Globus pallidus (tissue), 1 donor: ENCODE measurements around the gene ATXN1L.
A peak's percentile ranks its signal among the peaks of the same experiment; 100 is the strongest.
"Not testable (repeated sequence)": the region's sequence is repeated elsewhere in the genome, so short reads cannot be mapped to it uniquely, and the experiment has no call there.

Experiments
- DNase-seq: peaks from one replicate; pipeline ENCODE4 v3.0.0-alpha.2; 2015; ENCODE audit warnings: low spot score

Gene ATXN1L, protein sequence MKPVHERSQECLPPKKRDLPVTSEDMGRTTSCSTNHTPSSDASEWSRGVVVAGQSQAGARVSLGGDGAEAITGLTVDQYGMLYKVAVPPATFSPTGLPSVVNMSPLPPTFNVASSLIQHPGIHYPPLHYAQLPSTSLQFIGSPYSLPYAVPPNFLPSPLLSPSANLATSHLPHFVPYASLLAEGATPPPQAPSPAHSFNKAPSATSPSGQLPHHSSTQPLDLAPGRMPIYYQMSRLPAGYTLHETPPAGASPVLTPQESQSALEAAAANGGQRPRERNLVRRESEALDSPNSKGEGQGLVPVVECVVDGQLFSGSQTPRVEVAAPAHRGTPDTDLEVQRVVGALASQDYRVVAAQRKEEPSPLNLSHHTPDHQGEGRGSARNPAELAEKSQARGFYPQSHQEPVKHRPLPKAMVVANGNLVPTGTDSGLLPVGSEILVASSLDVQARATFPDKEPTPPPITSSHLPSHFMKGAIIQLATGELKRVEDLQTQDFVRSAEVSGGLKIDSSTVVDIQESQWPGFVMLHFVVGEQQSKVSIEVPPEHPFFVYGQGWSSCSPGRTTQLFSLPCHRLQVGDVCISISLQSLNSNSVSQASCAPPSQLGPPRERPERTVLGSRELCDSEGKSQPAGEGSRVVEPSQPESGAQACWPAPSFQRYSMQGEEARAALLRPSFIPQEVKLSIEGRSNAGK

DNA sequence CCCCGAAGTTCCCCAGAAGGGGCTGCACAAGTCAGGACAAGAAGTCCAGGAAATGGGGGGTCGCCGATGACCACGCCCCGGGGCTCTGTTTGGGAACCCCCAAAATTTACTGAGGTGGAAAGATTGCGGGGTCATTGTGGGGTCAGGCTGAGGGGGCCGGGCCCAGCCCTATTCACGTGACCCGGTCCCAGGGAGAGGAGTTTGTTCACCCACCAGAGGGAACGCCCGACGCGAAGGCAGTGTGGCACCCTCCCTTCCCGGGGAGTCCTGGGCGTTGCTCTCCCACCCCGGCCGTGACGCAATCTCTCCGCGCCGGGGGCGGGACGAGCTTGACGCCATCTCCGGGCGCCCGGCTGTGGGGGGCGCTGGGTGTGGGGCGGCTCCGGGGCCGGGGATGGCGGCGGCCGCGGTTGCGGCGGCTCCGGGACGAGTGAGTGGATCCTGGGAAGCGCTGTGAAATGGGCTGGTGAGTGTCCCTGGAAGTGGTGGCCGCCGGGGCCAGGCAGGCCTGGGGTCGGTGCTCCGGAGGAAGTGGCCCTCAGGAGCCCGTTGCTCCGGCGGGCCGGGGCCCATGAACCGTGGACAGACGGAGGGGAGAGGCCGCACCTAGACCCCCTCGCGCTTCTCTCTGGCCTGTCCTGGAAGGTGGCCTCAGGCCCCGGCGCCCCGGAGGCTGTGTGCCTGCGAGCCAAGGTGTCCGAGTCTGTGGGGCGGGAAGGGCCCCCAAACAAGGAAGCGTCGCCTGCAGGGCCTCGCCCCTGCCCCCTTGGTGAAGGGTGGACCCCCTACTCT is at the start of gene ATXN1L:
TSS of gene ATXN1L (plus strand) at position 338 of the 792 bp plus-strand sequence. CDS start 3,765 bp downstream, outside the sequence.
- DNase-seq, result peak; percentile 83

DNA sequence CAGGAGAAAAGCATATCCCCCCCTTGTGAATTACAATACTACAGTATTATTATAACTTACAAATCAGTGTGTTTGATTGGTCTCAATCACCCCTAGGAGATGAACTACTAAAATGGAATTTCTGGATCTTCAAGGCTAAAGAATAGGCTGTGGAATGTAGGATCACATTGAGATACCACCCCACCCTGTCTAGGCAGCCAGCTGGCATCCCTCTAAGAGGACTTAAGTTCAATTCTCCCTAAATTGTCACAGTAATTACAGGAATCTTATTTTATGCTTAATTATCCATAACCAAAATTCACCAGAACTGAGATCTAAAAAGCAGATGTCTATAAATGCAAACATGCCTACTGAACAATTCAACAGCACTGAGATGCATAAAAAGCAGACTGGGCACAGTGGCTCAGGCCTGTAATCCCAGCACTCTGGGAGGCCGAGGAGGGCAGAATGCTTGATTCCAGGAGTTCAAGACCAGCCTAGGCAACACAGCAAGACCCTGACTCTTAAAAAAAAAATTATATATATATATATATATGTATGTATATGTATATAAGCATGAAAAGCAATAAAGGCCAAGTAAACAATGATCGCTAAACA is 49.2 kb upstream of the ATXN1L start:
- DNase-seq, result no peak

DNA sequence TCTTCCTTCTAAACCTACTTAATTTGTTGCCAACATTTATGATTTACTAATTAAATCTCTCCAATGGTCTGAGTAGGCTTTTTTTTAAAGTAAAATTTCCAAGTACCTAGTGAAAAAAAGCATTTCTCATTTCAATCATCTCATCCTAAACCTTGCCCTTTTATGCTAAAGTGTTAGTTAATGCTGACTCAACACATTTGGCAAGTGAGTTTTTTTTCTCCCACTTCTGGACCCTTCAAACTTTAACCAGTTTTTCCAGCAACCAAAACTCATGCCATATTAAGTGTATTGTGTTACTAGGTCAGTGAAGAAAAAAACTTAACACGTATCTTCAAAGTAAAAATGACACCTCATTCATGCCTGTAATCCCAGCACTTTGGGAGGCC is 42.5 kb upstream of the ATXN1L start:
- no peak for DNase-seq

DNA sequence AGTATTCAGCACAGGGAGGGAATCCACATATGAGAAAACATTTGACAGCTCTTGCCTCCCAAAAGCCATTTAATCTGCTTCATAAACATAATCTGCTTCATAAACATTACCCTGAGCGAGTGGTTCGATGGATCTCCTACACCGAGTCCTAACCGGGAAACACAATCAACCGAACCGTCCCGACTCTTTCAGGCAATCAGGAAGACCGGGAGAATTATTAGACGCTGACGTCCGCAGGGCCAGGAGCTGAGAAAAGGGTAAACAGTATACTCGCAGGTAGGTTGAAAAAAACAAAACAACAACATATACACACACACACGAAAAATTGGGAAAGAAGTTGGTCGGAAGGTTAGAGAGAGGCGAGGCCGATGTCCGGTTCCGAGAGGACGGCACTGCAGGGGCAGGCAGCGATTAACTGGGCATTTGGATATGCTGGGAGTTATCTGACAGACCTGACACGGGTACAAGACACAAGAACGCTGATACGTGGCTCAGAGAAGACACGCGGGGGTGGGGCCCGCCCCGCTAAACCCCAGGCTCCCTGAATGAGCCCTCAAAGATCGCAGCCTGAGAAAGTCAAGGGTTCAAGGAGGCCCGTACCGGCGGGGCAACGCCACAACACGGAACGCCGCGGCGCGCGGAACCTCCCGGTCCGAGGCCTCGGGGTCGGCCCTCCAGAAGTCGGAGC is 37.7 kb upstream of the ATXN1L start:
- peak; percentile 17 for DNase-seq

DNA sequence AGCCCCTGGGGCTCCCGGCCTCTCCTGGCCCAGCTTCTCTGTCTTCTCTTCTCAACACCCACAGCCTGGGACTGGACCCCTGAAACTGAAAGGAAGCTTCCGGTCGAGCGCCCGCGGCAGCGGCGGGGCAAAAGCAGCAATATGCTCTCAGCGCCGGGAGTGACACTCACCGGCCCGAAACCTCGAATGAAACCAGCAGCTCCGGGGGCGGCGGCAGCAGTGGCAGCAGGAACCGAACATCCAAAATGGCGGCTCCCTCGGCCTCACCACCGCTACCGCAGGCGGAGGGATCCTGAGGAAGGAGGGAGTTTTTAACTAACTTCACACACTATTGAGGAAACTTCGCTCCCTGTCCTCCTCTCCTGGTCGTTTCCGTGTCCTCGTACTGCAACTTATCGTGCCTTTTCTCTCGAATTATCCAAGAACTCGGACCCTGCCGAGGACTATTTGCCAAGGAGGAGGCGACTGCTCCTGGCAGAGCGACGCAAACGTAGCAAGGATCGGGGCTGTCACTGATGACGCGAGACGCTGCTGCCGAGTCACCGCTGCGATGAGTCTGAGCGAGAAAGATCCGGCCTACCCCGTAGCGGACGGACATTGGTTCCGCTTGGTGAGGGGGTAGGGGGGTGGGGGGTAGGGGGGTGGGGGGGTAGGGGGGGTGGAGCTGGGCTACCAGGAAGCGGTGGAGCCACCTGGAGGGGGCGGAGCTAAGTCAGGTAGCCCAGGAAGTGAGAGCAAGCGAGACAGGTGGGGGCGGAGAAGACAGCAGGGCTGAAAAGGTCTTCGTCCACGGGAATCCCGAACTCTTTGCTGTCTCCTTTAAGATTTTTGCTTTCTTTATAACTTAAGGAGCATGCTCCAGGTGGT is 37.0 kb upstream of the ATXN1L start, which contains the start of gene AP1G1:
TSS of gene AP1G1 (minus strand) at position 242 of the 867 bp plus-strand sequence. CDS start 19,355 bp downstream, outside the sequence.
- DNase-seq, result peak; percentile 95

DNA sequence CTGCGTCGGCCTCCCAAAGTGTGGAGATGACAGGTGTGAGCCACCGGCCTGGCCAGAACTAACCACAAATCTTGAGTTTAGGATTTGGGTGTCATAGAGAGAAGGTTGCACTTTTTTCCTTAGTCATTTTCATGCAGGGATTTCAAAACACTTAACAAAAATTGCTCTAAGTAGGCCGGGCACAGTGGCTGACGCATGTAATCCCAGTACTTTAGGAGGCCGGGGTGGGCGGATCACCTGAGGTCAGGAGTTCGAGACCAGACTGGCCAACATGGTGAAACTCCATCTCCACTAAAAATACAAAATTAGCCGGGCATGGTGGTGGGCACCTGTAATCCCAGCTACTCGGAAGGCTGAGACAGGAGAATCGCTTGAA is 35.6 kb upstream of the ATXN1L start:
- DNase-seq, result not testable (repeated sequence)

DNA sequence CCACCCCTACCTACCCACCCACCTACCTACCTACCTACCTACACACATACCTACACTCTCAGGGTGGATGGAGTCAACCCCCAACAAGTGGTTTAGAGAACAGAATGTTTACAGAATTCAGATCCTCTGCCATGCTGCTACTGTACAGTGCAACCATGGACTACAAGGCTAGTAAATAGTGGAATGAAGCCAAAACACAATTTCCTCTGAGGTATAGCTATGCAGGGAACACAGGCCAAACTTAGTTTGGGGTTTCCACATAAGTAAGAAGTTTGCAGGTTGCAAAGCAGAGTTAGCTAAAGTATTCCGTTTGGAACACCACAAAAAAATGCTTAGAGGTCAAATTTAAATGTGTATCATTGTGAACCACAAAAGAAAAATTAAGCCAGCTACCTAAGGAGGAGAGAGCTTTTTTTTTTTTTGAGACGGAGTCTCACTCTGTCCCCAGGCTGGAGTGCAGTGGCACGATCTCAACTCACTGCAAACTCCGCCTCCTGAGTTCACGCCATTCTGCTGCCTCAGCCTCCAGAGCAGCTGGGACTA is 34.4 kb upstream of the ATXN1L start:
- DNase-seq, result no peak

DNA sequence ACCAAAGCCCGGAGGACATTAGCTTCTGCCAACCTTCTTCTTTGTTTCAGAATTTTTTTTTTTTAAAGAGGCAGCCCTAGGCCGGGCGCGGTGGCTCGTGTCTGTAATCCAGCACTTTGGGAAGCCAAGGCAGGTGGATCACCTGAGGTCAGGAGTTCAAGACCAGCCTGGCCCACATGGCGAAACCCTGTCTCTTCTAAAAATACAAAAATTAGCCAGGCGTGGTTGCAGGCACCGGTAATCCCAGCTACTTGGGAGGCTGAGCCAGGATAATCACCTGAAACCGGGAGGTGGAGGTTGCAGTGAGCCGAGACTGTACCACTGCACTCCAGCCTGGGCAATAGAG is 28.6 kb upstream of the ATXN1L start:
- not testable (repeated sequence) for DNase-seq

DNA sequence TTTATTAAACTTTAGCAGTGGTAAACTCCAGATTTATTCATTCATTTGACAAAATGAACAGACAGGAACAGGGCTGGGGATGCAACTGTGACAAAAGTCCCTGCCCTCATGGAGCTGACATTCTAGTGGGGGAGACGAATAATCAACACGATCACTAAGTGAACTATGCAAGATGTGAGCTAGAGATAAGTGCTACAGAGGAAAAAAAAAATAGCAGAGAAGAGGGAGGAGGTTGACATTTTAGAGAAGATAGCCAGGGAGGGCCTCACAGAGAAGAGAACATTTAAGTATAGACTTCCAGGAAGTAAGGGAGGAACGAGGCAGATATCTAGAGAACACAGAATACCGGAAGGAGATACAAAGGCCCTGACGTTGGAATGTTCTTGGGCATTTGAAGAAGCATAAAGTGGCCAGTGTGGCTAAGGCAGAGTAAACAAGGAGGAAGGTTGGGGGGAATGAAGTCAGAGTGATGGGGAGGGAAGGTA is 19.2 kb upstream of the ATXN1L start:
- no peak for DNase-seq

DNA sequence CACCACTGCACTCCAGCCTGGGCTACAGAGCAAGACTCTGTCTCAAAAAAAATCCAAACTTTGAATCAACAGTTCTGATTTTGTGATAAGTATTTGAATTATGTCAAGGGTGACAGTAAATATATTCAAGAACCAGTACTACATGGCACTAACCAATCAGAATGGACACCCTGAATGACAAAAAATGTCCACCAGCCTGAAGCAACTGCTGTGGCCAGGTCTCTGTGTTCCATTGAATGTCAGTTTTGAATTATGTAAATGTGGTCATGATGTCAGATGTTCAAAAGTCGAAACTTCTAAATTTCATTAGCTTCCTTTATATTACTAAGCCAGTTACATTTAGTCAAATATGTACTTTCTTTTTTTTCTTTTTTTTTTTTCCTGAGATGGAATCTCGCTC is 15.4 kb upstream of the ATXN1L start:
- no peak for DNase-seq

DNA sequence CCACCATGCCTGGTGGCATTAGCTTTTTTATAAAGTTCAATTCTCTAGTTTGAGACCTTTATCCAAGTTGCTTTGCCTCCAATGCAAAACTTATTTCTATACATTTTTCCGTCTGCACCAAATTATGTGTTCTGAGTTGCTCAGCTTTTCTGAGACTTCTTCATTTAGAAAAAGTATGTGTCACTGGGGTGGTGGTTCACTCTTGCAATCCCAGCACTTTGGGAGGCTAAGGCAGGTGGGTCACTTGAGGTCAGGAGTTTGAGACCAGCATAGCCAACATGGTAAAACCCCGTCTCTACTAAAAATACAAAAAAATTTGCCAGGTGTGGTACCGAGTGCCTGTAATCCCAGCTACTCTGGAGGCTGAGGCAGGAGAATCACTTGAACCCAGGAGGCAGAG is 14.1 kb upstream of the ATXN1L start:
- DNase-seq, result not testable (repeated sequence)

DNA sequence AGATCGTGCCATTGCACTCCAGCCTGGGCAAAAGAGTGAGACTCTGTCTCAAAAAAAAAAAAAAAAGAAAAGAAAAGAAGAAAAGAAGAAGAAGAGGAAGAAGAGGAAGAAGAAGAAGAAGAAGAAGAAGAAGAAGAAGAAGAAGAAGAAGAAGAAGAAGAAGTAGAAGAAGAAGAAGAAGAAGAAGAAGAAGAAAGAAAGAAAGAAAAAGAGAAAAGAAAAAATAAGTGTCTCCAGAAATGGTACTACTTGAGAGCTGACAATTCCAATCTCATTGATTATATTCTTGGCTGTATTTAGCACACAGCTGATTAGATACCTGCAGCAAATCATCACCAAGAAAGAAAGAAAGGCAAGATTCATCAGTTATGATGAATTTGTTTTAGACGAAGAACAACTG is 13.7 kb upstream of the ATXN1L start:
- not testable (repeated sequence) for DNase-seq

DNA sequence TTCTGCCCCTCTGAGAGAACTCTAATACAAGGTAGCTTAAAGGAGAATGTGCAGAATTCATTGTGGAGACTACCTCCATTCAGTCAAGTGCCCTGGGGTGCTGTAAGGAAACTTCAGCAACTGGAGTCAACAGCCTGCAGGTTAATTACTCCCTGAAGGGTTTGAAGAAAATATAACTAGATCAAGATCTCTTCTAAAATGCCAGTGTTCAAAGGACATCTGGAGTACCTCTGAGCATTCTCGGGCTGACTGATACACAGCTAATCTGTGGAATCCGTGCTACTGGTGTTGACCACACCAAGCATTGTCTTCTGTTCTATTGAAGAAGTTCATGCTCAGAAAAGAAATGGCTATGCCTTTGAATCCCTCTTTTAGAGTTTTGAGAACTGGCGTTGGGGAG is 11.5 kb upstream of the ATXN1L start:
- no peak for DNase-seq

DNA sequence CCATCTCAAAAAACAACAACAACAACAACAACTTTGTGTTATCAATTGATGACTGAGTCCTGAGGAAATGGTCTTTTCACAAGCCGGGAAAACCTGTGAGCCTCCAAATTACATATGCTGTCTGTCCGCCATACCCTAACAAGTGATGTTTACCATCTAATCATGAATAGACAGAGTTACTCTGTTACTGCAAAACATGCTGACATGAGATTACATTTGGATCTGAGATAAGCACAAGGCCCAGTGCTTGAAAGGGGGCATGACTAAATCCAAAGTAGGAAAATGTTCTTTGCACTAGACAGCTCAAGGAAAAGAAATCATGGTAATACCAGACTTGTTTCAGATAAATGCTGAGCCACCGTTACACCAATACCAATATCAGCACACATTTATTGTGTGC is 8.6 kb upstream of the ATXN1L start:
- DNase-seq, result no peak

DNA sequence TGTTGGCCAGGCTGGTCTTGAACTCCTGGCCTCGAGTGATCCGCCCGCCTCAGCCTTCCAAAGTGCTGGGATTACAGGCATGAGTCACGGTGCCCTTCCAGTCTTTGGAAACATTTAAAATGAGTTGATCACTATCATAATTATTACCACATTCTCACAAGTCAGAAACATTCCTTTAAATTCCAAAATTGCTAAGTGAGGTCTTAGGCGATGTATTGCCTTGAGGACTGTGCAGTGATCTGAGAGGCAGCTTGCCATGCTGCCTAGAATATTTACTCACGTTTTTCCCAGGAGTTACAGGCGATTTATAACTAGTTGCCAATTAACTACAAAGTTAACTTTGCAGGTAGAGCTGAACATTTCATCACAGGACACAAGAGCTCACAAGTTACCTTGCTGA is 5.7 kb upstream of the ATXN1L start:
- no peak for DNase-seq

DNA sequence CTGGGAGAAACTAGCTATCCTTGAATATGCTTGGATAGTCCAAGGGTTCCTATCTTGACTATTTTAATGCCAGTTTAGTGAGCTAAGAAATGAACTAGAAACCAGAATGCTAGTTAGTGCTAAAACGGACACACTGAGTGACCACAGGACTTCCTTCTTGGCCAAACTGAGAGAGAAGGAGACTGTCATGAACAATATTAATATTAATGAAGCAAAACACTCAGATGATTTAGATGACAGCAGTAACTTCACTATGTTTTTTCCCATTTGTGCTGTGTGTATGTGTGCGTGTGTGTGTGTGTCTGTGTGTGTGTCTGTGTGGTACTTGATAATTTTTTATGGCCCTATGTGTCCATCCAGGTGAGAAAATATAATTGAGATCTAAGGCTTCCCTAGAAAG is 2.2 kb upstream of the ATXN1L start:
- no peak for DNase-seq

DNA sequence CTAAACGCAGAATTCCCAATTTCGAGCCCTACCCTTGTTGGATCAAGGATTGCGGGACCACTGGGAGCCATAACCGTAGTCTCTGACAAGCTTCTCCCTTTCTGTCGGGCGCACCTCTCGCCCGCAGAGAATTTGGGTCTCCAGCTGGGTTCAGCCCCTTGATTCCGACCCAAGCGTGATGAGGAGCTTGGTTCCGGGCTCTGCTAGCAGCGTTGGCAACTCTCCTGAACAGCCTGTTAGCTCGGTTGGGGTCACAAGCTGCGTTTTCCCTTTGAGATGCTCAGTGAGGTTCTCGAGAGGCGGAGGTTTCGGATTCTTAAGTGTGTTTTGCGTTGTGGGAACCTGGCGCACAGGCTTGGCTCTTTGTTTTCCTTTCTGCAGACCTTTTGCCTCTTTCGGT is 655 bp downstream of the ATXN1L start:
- DNase-seq, result peak; percentile 4

DNA sequence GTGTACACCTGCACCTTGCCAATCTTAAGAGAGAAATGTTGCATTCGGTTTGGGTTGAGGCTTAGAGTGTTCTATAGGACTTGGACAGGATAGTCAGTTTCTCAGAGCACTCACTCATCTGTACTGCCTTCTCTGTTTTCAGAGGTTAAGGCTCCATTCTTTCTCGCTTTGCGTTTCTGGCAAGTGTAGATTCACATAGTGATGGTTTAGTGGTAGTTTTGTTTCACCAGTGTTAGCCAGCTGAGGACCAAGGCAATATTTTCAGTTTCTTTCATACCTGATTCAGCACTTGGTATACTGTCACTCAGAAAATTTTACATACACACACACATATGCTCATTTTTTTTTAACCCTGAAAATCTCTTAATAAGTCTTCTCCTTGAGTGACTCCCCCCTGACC is 1.3 kb downstream of the ATXN1L start:
- no peak for DNase-seq

DNA sequence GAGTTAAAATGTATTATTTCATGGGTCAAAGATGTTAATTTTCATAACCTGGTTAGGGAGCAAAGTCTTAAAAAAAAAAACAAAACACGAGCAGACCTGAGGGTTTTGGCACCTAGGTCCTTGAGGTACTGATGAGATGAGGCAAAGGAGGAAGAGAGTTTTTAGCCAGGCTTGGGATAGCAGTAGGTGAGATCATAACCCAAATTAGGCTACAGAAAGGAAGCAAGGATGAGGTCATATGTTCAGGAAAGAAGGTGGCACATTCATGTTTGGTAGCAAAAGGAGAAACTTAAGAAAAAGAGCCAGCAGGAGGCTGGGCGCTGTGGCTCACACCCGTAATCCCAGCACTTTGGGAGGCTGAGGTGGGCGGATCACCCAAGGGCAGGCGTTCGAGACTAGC is 2.8 kb downstream of the ATXN1L start:
- DNase-seq, result no peak

DNA sequence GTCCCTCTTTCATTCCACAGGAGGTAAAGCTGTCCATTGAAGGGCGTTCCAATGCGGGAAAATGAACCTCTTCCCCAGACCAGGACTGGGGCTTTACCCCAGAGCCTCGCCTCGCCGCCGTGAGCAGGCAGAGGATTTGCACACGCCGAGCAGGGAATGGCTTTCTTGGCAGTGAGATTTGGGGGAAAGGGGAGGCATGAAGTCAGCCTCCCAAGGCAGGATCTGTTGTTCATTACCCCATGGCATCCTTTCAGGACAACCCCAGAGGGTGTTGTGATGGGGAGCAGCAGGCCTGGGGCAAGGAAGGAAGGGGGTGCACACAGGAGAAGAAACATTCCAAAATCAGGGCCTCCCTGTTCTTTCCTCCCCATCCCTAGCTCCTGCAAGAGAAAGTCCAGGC is 6.0 kb downstream of the ATXN1L start:
- no peak for DNase-seq
